Panc1 (cell line): ENCODE results near the gene INS. TPM values are rescaled to one million over a fixed set of nuclear protein-coding genes. Genes with fewer than 3 reads are reported as not detected.

Experiments used
- ATAC-seq: fragments of 200-7000 bp; cut with Tn5 transposase; 2 replicates; pipeline ENCODE4 v1.9.1; 2020; ENCODE audit warnings: mild to moderate bottlenecking, moderate library complexity
- BruUV-seq: library from RNA; stranded (reverse); fragments of 400-500 nt; replicated peaks from 2 replicates; lab custom pipeline; 2021; lab: Mats Ljungman, UMichigan
- CTCF ChIA-PET: fragments of 300-600 bp; sonication (Branson Sonifier 250); formaldehyde crosslinking; loops from one replicate; lab custom pipeline; 2022; ENCODE audit warnings: antibody characterized with exemption; lab: Charles Lee
- POLR2A ChIA-PET: fragments of 300-600 bp; sonication (Branson Sonifier 250); formaldehyde crosslinking; loops from one replicate; lab custom pipeline; 2022; ENCODE audit warnings: antibody characterized with exemption; lab: Charles Lee
- DNase-seq: peaks from one replicate; pipeline ENCODE4 v3.0.0-alpha.2; 2010; ENCODE audit warnings: low read depth, low spot score
- H3K27ac ChIP-seq: 2 replicates; pipeline ENCODE4 v1.5.1; 2011; ENCODE audit warnings: mild to moderate bottlenecking, low read length, inconsistent platforms
- H3K27me3 ChIP-seq: fragments of 200-500 bp; sonication (Bioruptor generic); 2 replicates; pipeline ENCODE4 v1.6.0; 2014; ENCODE audit warnings: low read length, inconsistent platforms; ENCODE audit not compliant: control insufficient read depth, insufficient read depth
- H3K36me3 ChIP-seq: fragments of 200-500 bp; sonication (Bioruptor generic); 2 replicates; pipeline ENCODE4 v1.5.1; 2014; ENCODE audit warnings: inconsistent platforms, mild to moderate bottlenecking, low read length, moderate library complexity; ENCODE audit not compliant: control insufficient read depth, insufficient read depth
- H3K4me1 ChIP-seq: 2 replicates; pipeline ENCODE4 v1.5.1; 2011; ENCODE audit warnings: inconsistent platforms, mild to moderate bottlenecking, low read length, moderate library complexity; ENCODE audit not compliant: control insufficient read depth, insufficient read depth
- H3K4me3 ChIP-seq, 2 experiments: 2 replicates each; pipeline ENCODE4 v1.5.1; 2011 to 2012; ENCODE audit warnings: low read depth in 2 of 2, low read length in 2 of 2, mild to moderate bottlenecking in 2 of 2, inconsistent platforms in 1 of 2, moderate library complexity in 1 of 2
- H3K9me3 ChIP-seq: fragments of 200-500 bp; sonication (Bioruptor generic); 2 replicates; pipeline ENCODE4 v1.5.1; 2014; ENCODE audit warnings: low read depth, mild to moderate bottlenecking, inconsistent platforms, low read length, moderate library complexity; ENCODE audit not compliant: control insufficient read depth, insufficient read depth
- POLR2AphosphoS5 ChIP-seq: IDR thresholded peaks from 2 replicates; pipeline ENCODE4 v1.6.1; 2012; ENCODE audit warnings: mild to moderate bottlenecking, low read depth, low read length, moderate library complexity
- SIN3A ChIP-seq: IDR thresholded peaks from 2 replicates; pipeline ENCODE4 v1.6.1; 2012; ENCODE audit warnings: low read depth, mild to moderate bottlenecking, low read length, moderate library complexity, borderline replicate concordance; ENCODE audit not compliant: insufficient read depth
- TCF7L2 ChIP-seq: IDR thresholded peaks from 2 replicates; pipeline ENCODE4 v1.6.1; 2011; ENCODE audit warnings: mild to moderate bottlenecking, low read depth, low read length, inconsistent platforms
- in situ Hi-C: cut with HindIII; loops from 2 replicates; pipeline ENCODE4 v1.10.0; 2016; ENCODE audit warnings: low sequenced_read_pairs, low pct_unique_long_range_greater_than_20kb
- intact Hi-C: fragments of 100-400 bp; cut with micrococcal nuclease; formaldehyde crosslinking; loops from one replicate; pipeline ENCODE4 v1.10.0; 2022; ENCODE audit not compliant: unreplicated experiment
- total RNA-seq: library from RNA; stranded (reverse); gene quantifications from one replicate; pipeline ENCODE4 v1.2.1, GENCODE V29; 2021; ENCODE audit not compliant: unreplicated experiment
- TF ChIP-seq, protein P1 (sequence below), 2 experiments: IDR thresholded peaks; 2 replicates each; pipeline ENCODE4 v1.6.1; 2011 to 2012; ENCODE audit warnings: low read depth in 2 of 2, control low read depth in 1 of 2, low read length in 1 of 2, mild to moderate bottlenecking in 1 of 2, moderate library complexity in 1 of 2; ENCODE audit not compliant: insufficient read depth in 1 of 2
- TF ChIP-seq, protein P2 (sequence below): fragments of 450-650 bp; IDR thresholded peaks from 2 replicates; pipeline ENCODE4 v1.5.1; 2017; ENCODE audit warnings: mild to moderate bottlenecking

The INS gene
- total RNA-seq, 1 experiment from 2014 or later: not detected

DNA sequence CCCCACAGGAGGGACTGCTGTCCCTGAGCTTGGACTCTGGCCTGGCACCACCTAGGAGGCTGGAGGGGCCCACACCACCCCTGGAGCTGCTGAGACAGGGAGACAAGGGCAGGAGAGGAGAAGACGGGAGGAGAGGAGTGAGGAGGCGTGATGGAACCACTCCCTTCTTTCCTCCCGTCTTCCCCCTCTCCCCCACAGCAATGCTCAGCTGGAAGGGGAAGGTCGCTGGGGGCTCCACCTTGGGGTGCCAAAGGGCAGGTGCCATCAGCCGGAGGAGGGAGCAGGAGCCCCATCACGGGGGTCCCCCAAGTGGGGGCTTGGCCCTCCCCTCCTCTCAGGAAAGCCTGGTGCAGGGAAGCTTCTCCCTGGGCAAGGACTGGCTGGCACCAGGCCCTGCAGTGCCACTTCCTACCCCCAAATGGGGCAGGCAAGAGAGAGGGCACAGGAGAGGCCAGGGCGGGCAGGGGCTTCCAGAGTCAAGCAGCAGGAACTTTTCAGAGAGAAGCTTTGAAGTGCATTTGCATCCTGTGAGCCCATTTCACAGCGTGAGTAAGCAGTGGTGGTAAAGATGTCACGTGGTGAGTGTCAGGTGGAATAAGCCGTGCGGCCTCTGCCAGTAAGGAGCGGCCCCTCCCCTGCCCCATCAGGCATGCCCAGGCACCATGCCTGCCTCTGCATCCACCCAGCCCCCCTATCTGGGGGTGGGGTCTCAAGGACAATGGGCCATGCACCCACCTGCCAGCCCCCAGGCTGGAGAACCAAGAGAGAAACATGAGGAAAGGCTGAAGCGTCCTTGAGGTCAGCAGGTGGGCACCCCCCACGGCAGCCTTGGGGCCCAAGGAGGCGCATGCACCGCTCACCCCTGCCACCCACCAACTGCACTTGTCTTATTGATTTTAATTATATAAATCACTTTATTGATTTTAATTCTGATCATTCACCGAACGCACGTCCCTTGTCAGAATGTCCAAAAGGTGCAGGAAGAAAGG is 26.7 kb downstream of the INS start:
- Histone ChIP-seq H3K27ac (no peak overlapping the region), H3K36me3 (no peaks in the 10 kb centered on the region), H3K4me3 (no peak overlapping the region), H3K9me3 (no peaks in the 10 kb centered on the region), H3K4me1 (peaks cover 4% of the 10 kb centered on the region), H3K27me3 (no peaks in the 10 kb centered on the region; the same call in 1 of the 2 replicates)
- BruUV-seq: no TSS peak
- DNase-seq (no peak), ATAC-seq (no peak)
- POLR2A ChIA-PET: no interaction called here
- in situ Hi-C loops (no loop called here), intact Hi-C loops (no loop called here)
- TF ChIP-seq TCF7L2 (no peak), POLR2AphosphoS5 (no peak), SIN3A (no peak)
- TF ChIP-seq, protein P1, sequence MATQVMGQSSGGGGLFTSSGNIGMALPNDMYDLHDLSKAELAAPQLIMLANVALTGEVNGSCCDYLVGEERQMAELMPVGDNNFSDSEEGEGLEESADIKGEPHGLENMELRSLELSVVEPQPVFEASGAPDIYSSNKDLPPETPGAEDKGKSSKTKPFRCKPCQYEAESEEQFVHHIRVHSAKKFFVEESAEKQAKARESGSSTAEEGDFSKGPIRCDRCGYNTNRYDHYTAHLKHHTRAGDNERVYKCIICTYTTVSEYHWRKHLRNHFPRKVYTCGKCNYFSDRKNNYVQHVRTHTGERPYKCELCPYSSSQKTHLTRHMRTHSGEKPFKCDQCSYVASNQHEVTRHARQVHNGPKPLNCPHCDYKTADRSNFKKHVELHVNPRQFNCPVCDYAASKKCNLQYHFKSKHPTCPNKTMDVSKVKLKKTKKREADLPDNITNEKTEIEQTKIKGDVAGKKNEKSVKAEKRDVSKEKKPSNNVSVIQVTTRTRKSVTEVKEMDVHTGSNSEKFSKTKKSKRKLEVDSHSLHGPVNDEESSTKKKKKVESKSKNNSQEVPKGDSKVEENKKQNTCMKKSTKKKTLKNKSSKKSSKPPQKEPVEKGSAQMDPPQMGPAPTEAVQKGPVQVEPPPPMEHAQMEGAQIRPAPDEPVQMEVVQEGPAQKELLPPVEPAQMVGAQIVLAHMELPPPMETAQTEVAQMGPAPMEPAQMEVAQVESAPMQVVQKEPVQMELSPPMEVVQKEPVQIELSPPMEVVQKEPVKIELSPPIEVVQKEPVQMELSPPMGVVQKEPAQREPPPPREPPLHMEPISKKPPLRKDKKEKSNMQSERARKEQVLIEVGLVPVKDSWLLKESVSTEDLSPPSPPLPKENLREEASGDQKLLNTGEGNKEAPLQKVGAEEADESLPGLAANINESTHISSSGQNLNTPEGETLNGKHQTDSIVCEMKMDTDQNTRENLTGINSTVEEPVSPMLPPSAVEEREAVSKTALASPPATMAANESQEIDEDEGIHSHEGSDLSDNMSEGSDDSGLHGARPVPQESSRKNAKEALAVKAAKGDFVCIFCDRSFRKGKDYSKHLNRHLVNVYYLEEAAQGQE (IDR thresholded peaks at IDR 0.05; ENCODE audit: insufficient read depth in 1 of 2, low read depth in 2 of 2, low read length in 1 of 2): no peak
- TF ChIP-seq, protein P2, sequence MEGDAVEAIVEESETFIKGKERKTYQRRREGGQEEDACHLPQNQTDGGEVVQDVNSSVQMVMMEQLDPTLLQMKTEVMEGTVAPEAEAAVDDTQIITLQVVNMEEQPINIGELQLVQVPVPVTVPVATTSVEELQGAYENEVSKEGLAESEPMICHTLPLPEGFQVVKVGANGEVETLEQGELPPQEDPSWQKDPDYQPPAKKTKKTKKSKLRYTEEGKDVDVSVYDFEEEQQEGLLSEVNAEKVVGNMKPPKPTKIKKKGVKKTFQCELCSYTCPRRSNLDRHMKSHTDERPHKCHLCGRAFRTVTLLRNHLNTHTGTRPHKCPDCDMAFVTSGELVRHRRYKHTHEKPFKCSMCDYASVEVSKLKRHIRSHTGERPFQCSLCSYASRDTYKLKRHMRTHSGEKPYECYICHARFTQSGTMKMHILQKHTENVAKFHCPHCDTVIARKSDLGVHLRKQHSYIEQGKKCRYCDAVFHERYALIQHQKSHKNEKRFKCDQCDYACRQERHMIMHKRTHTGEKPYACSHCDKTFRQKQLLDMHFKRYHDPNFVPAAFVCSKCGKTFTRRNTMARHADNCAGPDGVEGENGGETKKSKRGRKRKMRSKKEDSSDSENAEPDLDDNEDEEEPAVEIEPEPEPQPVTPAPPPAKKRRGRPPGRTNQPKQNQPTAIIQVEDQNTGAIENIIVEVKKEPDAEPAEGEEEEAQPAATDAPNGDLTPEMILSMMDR: no peak
- CTCF ChIA-PET: interaction anchor here (1.6 kb wide), 1 partner anchor 17 kb away, joined by 5 read pairs; no protein-coding TSS in a partner anchor

DNA sequence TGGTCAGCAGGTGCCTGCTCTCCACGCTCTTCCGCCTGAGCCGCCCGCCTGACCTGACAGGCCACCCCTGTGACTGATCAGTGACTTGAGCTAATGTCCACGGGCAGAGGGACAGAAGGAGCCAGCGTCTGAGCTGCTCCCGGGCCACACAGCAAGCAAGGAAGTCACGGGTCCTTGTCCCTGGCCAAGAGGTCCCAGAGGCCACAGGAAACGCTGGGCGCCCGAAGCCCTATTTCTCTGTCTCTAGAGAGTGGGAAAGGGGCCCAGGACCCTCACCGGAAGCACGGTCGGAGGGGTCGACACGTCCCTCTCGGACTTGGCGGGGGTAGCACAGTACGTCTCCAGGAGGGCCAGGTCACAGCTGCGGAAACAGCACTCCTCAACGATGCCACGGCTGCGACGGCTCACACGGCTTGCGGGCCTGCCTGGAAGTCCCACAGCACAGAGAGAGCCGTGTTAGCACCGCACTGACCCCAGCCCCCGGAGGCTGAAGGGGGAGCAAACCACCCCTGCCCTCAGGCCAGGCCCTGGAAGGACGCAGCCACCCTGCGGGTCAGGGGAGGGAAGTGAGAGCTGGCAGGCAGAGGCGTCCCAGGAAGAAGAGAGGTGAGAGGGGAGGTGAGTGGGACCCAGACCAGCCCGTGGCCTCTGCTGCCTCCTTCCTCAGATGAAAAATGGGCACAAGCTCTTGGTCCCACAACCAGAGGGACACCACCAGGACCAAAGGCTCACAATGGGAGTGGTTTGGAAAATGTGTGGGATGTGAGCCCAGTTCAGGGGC is 27.6 kb downstream of the INS start:
- no peaks in the 10 kb centered on the region for H3K36me3 ChIP-seq
- ATAC-seq (no peak), DNase-seq (no peak)
- BruUV-seq: no TSS peak
- no peaks in the 10 kb centered on the region; the same call in 1 of the 2 replicates for H3K27me3 ChIP-seq
- no peaks in the 10 kb centered on the region for H3K9me3 ChIP-seq
- H3K4me3 ChIP-seq: no peak overlapping the region
- intact Hi-C loops: no loop called here
- ChIA-PET POLR2A (no interaction called here), CTCF (interaction anchor here (0.6 to 1.6 kb wide), 2 partner anchors 18 to 22 kb away, joined by 3 to 5 read pairs; no protein-coding TSS in a partner anchor)
- in situ Hi-C loops: no loop called here
- TF ChIP-seq, protein P1 (IDR thresholded peaks at IDR 0.05; ENCODE audit: insufficient read depth in 1 of 2, low read depth in 2 of 2, low read length in 1 of 2): no peak
- no peak overlapping the region for H3K27ac ChIP-seq
- peaks cover 4% of the 10 kb centered on the region for H3K4me1 ChIP-seq
